Measurements from ENCODE around the gene ACOT2.
A peak's percentile ranks its signal among the peaks of the same experiment; 100 is the strongest.
"Not testable (repeated sequence)": the region's sequence is repeated elsewhere in the genome, so short reads cannot be mapped to it uniquely, and the experiment has no call there.

The ACOT2 gene

GRCh38 chr14:73569185-73569958 is at the start of gene ACOT2:
Gene ACOT2 (plus strand): TSS chr14:73569213. CDS start chr14:73569241, 28 bp downstream.
- peak; percentile 77 for DNase-seq (ENCODE audit: low read depth)

- no peak for DNase-seq (ENCODE audit: low read depth)
Measured at GRCh38 chr14:73521229-73521628, 47.8 kb upstream of the ACOT2 start.

- no peak for DNase-seq (ENCODE audit: low read depth)
Measured at GRCh38 chr14:73524493-73524892, 44.5 kb upstream of the ACOT2 start.

- no peak for DNase-seq (ENCODE audit: low read depth)
Measured at GRCh38 chr14:73526036-73526984, 42.7 kb upstream of the ACOT2 start.

- DNase-seq (ENCODE audit: low read depth): not testable (repeated sequence)
Measured at GRCh38 chr14:73529356-73529755, 39.7 kb upstream of the ACOT2 start.

GRCh38 chr14:73531971-73532370 is 37.0 kb upstream of the ACOT2 start:
- DNase-seq (ENCODE audit: low read depth): not testable (repeated sequence)

- DNase-seq (ENCODE audit: low read depth): peak; percentile 2
Measured at GRCh38 chr14:73537244-73538045, 31.6 kb upstream of the ACOT2 start.

- peak; percentile 40 for DNase-seq (ENCODE audit: low read depth)
Measured at GRCh38 chr14:73539017-73539416, 30.0 kb upstream of the ACOT2 start.

GRCh38 chr14:73542961-73543360 is 26.1 kb upstream of the ACOT2 start:
- not testable (repeated sequence) for DNase-seq (ENCODE audit: low read depth)

- DNase-seq (ENCODE audit: low read depth): not testable (repeated sequence)
Measured at GRCh38 chr14:73545353-73545752, 23.7 kb upstream of the ACOT2 start.

GRCh38 chr14:73549097-73549496 is 19.9 kb upstream of the ACOT2 start:
- DNase-seq (ENCODE audit: low read depth): not testable (repeated sequence)

- not testable (repeated sequence) for DNase-seq (ENCODE audit: low read depth)
Measured at GRCh38 chr14:73549889-73550524, 19.0 kb upstream of the ACOT2 start.

- DNase-seq (ENCODE audit: low read depth): no peak
Measured at GRCh38 chr14:73553845-73554244, 15.2 kb upstream of the ACOT2 start.

- DNase-seq (ENCODE audit: low read depth): not testable (repeated sequence)
Measured at GRCh38 chr14:73557201-73557600, 11.8 kb upstream of the ACOT2 start.

- not testable (repeated sequence) for DNase-seq (ENCODE audit: low read depth)
Measured at GRCh38 chr14:73558238-73558637, 10.8 kb upstream of the ACOT2 start.

GRCh38 chr14:73562256-73562655 is 6.8 kb upstream of the ACOT2 start:
- DNase-seq (ENCODE audit: low read depth): not testable (repeated sequence)

- not testable (repeated sequence) for DNase-seq (ENCODE audit: low read depth)
Measured at GRCh38 chr14:73562696-73563095, 6.3 kb upstream of the ACOT2 start.

- DNase-seq (ENCODE audit: low read depth): not testable (repeated sequence)
Measured at GRCh38 chr14:73566431-73566830, 2.6 kb upstream of the ACOT2 start.

- not testable (repeated sequence) for DNase-seq (ENCODE audit: low read depth)
Measured at GRCh38 chr14:73566935-73567334, 2.1 kb upstream of the ACOT2 start.

GRCh38 chr14:73567358-73567757 is 1.7 kb upstream of the ACOT2 start:
- no peak for DNase-seq (ENCODE audit: low read depth)
